ENCODE results near the gene SRRM2.

DNA sequence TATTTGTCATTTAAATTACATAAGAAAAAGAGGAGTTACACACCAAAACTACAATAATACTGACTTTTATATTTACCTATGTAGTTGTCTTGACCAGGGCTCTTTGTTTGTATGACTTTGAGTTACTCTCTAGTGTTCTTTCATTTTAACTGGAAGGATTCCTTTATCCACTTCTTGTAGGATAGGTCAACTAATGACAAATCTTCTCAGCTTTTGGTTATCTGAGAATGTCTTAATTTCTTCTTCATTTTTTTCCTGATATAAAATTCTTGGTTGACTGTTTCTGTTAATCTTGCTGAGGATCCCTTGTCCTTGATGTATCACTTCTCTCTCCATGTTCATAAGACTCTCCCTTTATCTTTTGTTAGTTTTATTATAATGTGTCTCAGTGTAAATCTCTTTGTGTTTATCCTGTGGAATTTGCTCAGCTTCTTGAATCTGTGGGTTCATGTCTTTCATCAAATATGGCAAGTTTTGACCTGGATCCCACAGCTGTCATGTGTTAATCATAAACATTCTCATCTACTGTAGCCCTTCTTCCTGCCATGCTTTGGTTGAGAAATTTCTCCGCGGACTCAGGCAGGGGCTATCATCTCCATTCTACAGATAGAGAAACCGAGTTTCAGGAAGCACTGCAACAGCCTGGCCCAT, 51.2 kb downstream of the SRRM2 start:
- TF ChIP-seq, protein P1, sequence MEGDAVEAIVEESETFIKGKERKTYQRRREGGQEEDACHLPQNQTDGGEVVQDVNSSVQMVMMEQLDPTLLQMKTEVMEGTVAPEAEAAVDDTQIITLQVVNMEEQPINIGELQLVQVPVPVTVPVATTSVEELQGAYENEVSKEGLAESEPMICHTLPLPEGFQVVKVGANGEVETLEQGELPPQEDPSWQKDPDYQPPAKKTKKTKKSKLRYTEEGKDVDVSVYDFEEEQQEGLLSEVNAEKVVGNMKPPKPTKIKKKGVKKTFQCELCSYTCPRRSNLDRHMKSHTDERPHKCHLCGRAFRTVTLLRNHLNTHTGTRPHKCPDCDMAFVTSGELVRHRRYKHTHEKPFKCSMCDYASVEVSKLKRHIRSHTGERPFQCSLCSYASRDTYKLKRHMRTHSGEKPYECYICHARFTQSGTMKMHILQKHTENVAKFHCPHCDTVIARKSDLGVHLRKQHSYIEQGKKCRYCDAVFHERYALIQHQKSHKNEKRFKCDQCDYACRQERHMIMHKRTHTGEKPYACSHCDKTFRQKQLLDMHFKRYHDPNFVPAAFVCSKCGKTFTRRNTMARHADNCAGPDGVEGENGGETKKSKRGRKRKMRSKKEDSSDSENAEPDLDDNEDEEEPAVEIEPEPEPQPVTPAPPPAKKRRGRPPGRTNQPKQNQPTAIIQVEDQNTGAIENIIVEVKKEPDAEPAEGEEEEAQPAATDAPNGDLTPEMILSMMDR (IDR thresholded peaks at IDR 0.05): no peak
- TF ChIP-seq ZFX (IDR thresholded peaks at IDR 0.05; ENCODE audit: borderline replicate concordance): no peak
